Esophagus muscularis mucosa (tissue), 3 donors: Measurements from ENCODE around the gene PLXDC1.
A peak's percentile ranks its signal among the peaks of the same experiment; 100 is the strongest.

Experiments used
- POLR2A ChIP-seq: fragments of 450-650 bp; IDR thresholded peaks from one replicate; pipeline ENCODE4 v1.6.1; 2017; ENCODE audit warnings: antibody characterized with exemption, moderate library complexity, mild to moderate bottlenecking, low read depth
- POLR2AphosphoS5 ChIP-seq, 2 donors: sonication (generic); formaldehyde crosslinking; IDR thresholded peaks; one replicate each; pipeline ENCODE4 v1.6.1; 2017; ENCODE audit warnings: antibody characterized with exemption in 2 of 2
- TF ChIP-seq, protein P1 (sequence below), 3 experiments: fragments of 200-600 bp in 2 of 3; fragments of 450-650 bp in 1 of 3; sonication (generic) in 2 of 3; IDR thresholded peaks; one replicate each; pipeline ENCODE4 v1.5.1; 2017 to 2019; ENCODE audit warnings: antibody characterized with exemption in 3 of 3, mild to moderate bottlenecking in 2 of 3, moderate library complexity in 1 of 3

DNA sequence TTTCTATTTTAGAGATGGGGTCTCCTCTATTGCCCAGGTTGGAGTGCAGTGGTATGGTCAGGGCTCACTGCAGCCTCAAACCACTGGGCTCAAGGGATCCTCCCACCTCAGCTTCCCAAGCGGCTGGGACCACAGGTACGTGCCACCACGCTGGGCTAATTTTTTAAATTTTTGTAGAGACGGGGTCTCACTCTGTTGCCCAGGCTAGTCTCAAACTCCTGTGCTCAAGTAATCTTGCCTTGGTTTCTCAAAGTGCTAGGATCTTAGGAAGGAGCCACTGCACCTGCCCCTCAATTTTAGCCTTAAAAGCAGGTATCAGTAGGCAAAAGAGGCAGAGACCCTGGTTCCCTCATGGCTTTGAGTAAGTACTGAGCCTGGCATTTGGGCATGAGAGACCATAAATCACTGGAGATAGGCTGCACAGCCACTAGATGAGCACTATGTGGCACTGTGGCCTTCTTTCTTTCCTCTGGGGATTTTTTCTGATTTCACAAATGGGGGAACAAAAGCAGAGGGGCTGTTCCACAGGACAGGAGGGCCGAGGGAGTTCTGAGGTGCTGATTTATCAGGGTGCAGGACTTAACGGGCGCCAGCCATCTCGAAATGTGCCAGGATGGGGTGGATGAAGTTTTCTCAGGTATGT is 82.2 kb downstream of the PLXDC1 start:
- TF ChIP-seq, protein P1, sequence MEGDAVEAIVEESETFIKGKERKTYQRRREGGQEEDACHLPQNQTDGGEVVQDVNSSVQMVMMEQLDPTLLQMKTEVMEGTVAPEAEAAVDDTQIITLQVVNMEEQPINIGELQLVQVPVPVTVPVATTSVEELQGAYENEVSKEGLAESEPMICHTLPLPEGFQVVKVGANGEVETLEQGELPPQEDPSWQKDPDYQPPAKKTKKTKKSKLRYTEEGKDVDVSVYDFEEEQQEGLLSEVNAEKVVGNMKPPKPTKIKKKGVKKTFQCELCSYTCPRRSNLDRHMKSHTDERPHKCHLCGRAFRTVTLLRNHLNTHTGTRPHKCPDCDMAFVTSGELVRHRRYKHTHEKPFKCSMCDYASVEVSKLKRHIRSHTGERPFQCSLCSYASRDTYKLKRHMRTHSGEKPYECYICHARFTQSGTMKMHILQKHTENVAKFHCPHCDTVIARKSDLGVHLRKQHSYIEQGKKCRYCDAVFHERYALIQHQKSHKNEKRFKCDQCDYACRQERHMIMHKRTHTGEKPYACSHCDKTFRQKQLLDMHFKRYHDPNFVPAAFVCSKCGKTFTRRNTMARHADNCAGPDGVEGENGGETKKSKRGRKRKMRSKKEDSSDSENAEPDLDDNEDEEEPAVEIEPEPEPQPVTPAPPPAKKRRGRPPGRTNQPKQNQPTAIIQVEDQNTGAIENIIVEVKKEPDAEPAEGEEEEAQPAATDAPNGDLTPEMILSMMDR (IDR thresholded peaks at IDR 0.05), result peak; percentile 50 to 66 (median 62)
- TF ChIP-seq POLR2AphosphoS5 (IDR thresholded peaks at IDR 0.05) (no peak), POLR2A (no peak)
